Activated naive CD8-positive, alpha-beta T cell treated with anti-CD3 and anti-CD28 coated beads, Interleukin-2, amount 50 U/mL, for 24 hours (primary cell): Measurements from ENCODE around the gene BIN1.

ENCODE experiments used
- ATAC-seq: fragments of 150-1000 bp; cut with Tn5 transposase; one replicate; pipeline ENCODE4 v1.10.0; 2021
- DNase-seq: peaks from one replicate; pipeline ENCODE4 v3.0.0; 2021
- H3K27ac Mint-ChIP-seq: one replicate; pipeline ENCODE4 v1.8.0; 2021; ENCODE audit warnings: mild to moderate bottlenecking, mixed read lengths
- H3K27me3 Mint-ChIP-seq: one replicate; pipeline ENCODE4 v1.8.0; 2021; ENCODE audit warnings: mixed read lengths
- H3K36me3 Mint-ChIP-seq: one replicate; pipeline ENCODE4 v1.8.0; 2021; ENCODE audit warnings: low read depth, mixed read lengths
- H3K4me1 Mint-ChIP-seq: one replicate; pipeline ENCODE4 v1.8.0; 2021; ENCODE audit warnings: mixed read lengths
- H3K4me3 Mint-ChIP-seq: one replicate; pipeline ENCODE4 v1.8.0; 2021; ENCODE audit warnings: mild to moderate bottlenecking, moderate library complexity, mixed read lengths
- H3K9me3 Mint-ChIP-seq: one replicate; pipeline ENCODE4 v1.8.0; 2021; ENCODE audit warnings: mixed read lengths

BIN1 gene

GRCh38 chr2:127092901-127093516, 13.9 kb downstream of the BIN1 start:
- H3K9me3 Mint-ChIP-seq, result no peaks in the 10 kb centered on the region
- peaks cover 10% of the 10 kb centered on the region for H3K4me1 Mint-ChIP-seq
- H3K36me3 Mint-ChIP-seq, result no peaks in the 10 kb centered on the region
- ATAC-seq (no peak), DNase-seq (no peak)
- no peak overlapping the region for H3K27ac Mint-ChIP-seq
- H3K4me3 Mint-ChIP-seq, result no peak overlapping the region
- H3K27me3 Mint-ChIP-seq, result no peaks in the 10 kb centered on the region

GRCh38 chr2:127092306-127092705, 14.6 kb downstream of the BIN1 start:
- ATAC-seq (no peak), DNase-seq (no peak)
- Mint-ChIP-seq H3K36me3 (no peaks in the 10 kb centered on the region), H3K9me3 (no peaks in the 10 kb centered on the region), H3K4me1 (peaks cover 10% of the 10 kb centered on the region), H3K4me3 (no peak overlapping the region), H3K27me3 (no peaks in the 10 kb centered on the region), H3K27ac (no peak overlapping the region)

DNA sequence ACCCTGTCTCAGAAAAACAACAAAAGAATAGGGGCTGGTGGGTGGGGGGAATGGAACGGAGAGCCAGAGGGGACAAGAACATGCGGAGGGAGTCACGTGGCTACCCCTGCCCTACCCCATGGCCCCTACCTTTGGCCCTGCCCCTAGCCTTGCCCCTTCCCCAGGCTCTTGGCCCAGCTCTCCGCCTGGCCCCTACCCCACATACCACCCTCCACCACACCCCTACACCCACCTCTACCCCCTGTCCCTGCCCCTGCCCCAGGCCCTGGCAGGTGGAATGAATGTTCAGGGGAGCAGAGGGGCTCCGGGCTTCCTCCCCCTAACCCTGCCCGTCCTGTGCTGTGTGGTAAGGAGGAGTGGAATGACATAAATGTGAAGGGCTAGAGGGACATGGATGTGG, 15.1 kb downstream of the BIN1 start:
- H3K36me3 Mint-ChIP-seq, result no peaks in the 10 kb centered on the region
- no peaks in the 10 kb centered on the region for H3K27me3 Mint-ChIP-seq
- H3K9me3 Mint-ChIP-seq, result no peaks in the 10 kb centered on the region
- H3K4me1 Mint-ChIP-seq, result peaks cover 14% of the 10 kb centered on the region
- no peak for DNase-seq
- no peak overlapping the region for H3K27ac Mint-ChIP-seq
- no peak for ATAC-seq
- no peak overlapping the region for H3K4me3 Mint-ChIP-seq

GRCh38 chr2:127091148-127091547, 15.8 kb downstream of the BIN1 start:
- Mint-ChIP-seq H3K36me3 (no peaks in the 10 kb centered on the region), H3K4me3 (no peak overlapping the region), H3K4me1 (peaks cover 22% of the 10 kb centered on the region), H3K9me3 (no peaks in the 10 kb centered on the region), H3K27ac (peak overlapping the region; percentile 47), H3K27me3 (no peaks in the 10 kb centered on the region)
- no peak for DNase-seq
- ATAC-seq, result no peak

- peaks cover 27% of the 10 kb centered on the region for H3K4me1 Mint-ChIP-seq
- no peak overlapping the region for H3K4me3 Mint-ChIP-seq
- no peaks in the 10 kb centered on the region for H3K36me3 Mint-ChIP-seq
- no peaks in the 10 kb centered on the region for H3K9me3 Mint-ChIP-seq
- no peak overlapping the region for H3K27ac Mint-ChIP-seq
- DNase-seq (no peak), ATAC-seq (no peak)
- H3K27me3 Mint-ChIP-seq, result no peaks in the 10 kb centered on the region
Measured at GRCh38 chr2:127090281-127091120, 16.5 kb downstream of the BIN1 start.

- no peak for ATAC-seq
Measured at GRCh38 chr2:127089478-127090235, 17.3 kb downstream of the BIN1 start.

GRCh38 chr2:127088706-127089105, 18.2 kb downstream of the BIN1 start:
- Mint-ChIP-seq H3K9me3 (no peaks in the 10 kb centered on the region), H3K4me1 (peaks cover 43% of the 10 kb centered on the region), H3K27me3 (no peaks in the 10 kb centered on the region), H3K27ac (no peak overlapping the region), H3K4me3 (no peak overlapping the region), H3K36me3 (no peaks in the 10 kb centered on the region)
- DNase-seq, result no peak
- ATAC-seq, result no peak

More at GRCh38 chr2:127089478-127090235, 17.3 kb downstream of the BIN1 start:
- DNase-seq, result no peak
- H3K27ac Mint-ChIP-seq, result no peak overlapping the region
- H3K4me3 Mint-ChIP-seq, result no peak overlapping the region
- no peaks in the 10 kb centered on the region for H3K27me3 Mint-ChIP-seq
- H3K36me3 Mint-ChIP-seq, result no peaks in the 10 kb centered on the region
- H3K4me1 Mint-ChIP-seq, result peaks cover 35% of the 10 kb centered on the region
- H3K9me3 Mint-ChIP-seq, result no peaks in the 10 kb centered on the region

DNA sequence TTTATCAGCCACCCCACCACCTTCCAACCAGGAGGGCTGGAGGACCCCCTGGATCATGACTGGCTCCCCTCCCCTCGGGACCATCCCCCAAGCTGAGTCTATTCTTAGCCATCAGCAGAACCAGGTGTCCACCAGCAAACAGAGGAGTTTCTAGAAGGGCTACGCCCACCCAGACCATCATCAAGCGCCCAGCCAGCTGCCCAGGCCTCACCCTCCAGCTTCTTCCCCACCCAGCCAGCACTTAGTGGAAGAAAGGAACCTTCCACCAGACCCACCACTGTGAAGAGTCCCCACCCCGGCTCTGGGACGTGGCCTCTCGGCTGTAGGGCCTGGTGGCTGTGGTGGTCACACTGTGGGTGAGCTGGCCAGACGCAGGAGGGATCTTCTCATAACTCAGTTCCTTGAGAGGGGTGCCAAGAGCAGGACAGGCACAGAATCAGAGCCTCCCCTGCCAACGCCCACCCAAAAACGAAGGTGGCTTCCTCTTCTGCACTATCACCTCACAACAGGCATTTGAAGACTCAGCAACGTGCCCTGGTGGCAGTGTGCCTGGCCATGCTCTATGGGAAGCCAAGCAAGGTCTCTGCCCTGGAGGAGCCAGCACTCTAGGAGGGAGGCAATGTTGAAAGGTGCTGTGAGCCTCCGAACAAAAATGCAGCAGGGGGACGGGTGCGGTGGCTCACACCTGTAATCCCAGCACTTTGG, 19.0 kb downstream of the BIN1 start:
- Mint-ChIP-seq H3K27me3 (no peaks in the 10 kb centered on the region), H3K9me3 (no peaks in the 10 kb centered on the region), H3K4me3 (no peak overlapping the region), H3K36me3 (no peaks in the 10 kb centered on the region), H3K27ac (no peak overlapping the region), H3K4me1 (peaks cover 43% of the 10 kb centered on the region)
- ATAC-seq (no peak), DNase-seq (no peak)

DNA sequence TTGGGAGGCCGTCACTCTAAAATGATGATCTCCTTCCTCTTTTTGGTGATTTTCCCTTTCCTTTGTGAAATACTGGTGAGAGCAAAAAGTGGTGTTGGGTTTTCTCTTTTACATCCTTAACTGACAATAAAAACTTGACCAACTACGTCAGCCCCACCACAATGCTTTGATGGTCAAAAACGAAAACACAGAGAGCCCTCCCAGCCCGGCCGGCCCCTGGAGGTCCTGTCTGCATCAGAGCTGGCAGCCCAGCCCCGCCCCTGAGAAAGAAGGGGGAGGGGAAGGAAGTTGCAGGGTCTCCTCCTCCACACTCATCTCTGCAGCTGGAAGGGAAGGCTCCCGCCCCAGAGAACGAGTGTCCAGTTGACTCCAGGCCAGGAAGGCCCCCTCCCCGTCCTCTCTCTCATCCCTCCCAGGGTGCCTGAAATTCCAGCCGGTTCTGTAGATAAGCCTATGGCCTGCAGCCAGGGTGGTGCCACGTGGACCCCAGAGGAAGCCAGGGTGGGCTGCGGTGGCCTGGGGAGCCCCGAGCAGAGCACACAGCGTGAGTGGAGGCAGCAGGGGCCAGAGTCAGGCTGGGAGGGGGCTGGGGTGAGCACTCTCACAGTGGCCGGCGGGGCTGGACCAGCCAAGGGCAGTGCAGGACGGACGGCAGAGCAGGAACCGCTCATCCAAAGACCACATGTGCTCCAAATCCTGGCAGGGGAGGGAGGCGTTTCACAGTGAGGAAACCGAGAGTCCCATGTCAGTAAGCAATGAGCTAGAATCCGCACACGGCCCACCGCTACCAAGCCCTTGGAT, 19.8 kb downstream of the BIN1 start:
- DNase-seq, result peak; percentile 27
- peaks cover 51% of the 10 kb centered on the region for H3K4me1 Mint-ChIP-seq

GRCh38 chr2:127085317-127085681, 21.7 kb downstream of the BIN1 start:
- peak overlapping the region; percentile 76 for H3K27ac Mint-ChIP-seq
- H3K9me3 Mint-ChIP-seq, result no peaks in the 10 kb centered on the region
- no peak for ATAC-seq
- H3K4me1 Mint-ChIP-seq, result peaks cover 64% of the 10 kb centered on the region
- H3K27me3 Mint-ChIP-seq, result no peaks in the 10 kb centered on the region
- H3K36me3 Mint-ChIP-seq, result no peaks in the 10 kb centered on the region
- H3K4me3 Mint-ChIP-seq, result no peak overlapping the region
- peak; percentile 44 for DNase-seq

More for the DNA sequence above, 19.8 kb downstream of the BIN1 start:
- H3K27me3 Mint-ChIP-seq, result no peaks in the 10 kb centered on the region
- no peaks in the 10 kb centered on the region for H3K36me3 Mint-ChIP-seq
- peak overlapping the region; percentile 73 for H3K27ac Mint-ChIP-seq
- no peaks in the 10 kb centered on the region for H3K9me3 Mint-ChIP-seq
- H3K4me3 Mint-ChIP-seq, result peak overlapping the region; percentile 53
- ATAC-seq, result no peak

GRCh38 chr2:127084611-127085316, 22.2 kb downstream of the BIN1 start:
- Mint-ChIP-seq H3K27ac (peak overlapping the region; percentile 76), H3K4me3 (peak overlapping the region; percentile 18), H3K9me3 (no peaks in the 10 kb centered on the region), H3K4me1 (peaks cover 69% of the 10 kb centered on the region), H3K27me3 (no peaks in the 10 kb centered on the region), H3K36me3 (no peaks in the 10 kb centered on the region)
- peak; percentile 52 for DNase-seq
- ATAC-seq, result peak; percentile 11

GRCh38 chr2:127083819-127084503, 23.0 kb downstream of the BIN1 start:
- Mint-ChIP-seq H3K4me1 (peaks cover 77% of the 10 kb centered on the region), H3K9me3 (no peaks in the 10 kb centered on the region), H3K27me3 (no peaks in the 10 kb centered on the region), H3K27ac (no peak overlapping the region), H3K4me3 (peak overlapping the region; percentile 18), H3K36me3 (no peaks in the 10 kb centered on the region)
- ATAC-seq (no peak), DNase-seq (no peak)

GRCh38 chr2:127082974-127083373, 24.0 kb downstream of the BIN1 start:
- no peaks in the 10 kb centered on the region for H3K27me3 Mint-ChIP-seq
- H3K9me3 Mint-ChIP-seq, result no peaks in the 10 kb centered on the region
- no peak overlapping the region for H3K4me3 Mint-ChIP-seq
- peaks cover 85% of the 10 kb centered on the region for H3K4me1 Mint-ChIP-seq
- H3K36me3 Mint-ChIP-seq, result no peaks in the 10 kb centered on the region
- DNase-seq (no peak), ATAC-seq (no peak)
- H3K27ac Mint-ChIP-seq, result peak overlapping the region; percentile 96
